Measurements from ENCODE around the gene GASK1A.

GASK1A gene

DNA sequence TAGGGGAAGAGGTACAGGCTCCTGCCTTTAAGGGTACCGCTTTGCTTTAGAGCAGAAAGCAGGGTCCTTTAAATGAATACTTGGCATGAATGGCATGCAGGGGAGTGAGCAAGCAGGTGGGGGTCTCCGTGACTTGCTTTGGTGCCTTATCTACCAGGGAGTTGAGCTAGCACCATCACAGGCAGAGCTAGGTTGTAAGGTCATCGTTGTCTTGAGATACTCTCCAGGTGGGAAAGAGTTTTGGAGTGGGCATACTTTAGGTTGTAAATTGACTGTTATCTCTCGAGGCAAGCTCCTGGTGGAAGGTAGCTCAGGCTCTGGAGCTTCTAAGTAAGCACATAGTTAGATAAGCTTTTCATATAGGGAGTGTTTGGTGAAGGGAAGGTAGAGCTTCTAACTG lies 5.6 kb downstream of the GASK1A start:
- Histone ChIP-seq H3K27me3 (ENCODE audit: low read length) (no peaks in the 10 kb centered on the region), H3K4me2 (ENCODE audit: low read depth, low read length, poor library complexity, severe bottlenecking) (no peak overlapping the region), H3K9ac (ENCODE audit: low read length) (no peak overlapping the region), H3K9me3 (ENCODE audit: insufficient read depth, low read length) (no peaks in the 10 kb centered on the region), H3K27ac (ENCODE audit: low read depth, low read length) (no peak overlapping the region), H3K9me2 (replicated peaks; ENCODE audit: insufficient read depth, low read length) (no peaks in the 10 kb centered on the region), H3K36me3 (ENCODE audit: low read length) (no peaks in the 10 kb centered on the region), H3K4me3 (ENCODE audit: insufficient read depth, low read length, poor library complexity, severe bottlenecking) (no peak overlapping the region), H2AFZ (ENCODE audit: low read depth, low read length, severe bottlenecking) (no peak overlapping the region), H3K79me2 (ENCODE audit: insufficient read depth, low read length) (no peaks in the 10 kb centered on the region), H4K20me1 (ENCODE audit: low read depth, low read length) (no peaks in the 10 kb centered on the region), H3F3A (ENCODE audit: insufficient read depth) (no peaks in the 10 kb centered on the region)
- TF ChIP-seq, protein P1, sequence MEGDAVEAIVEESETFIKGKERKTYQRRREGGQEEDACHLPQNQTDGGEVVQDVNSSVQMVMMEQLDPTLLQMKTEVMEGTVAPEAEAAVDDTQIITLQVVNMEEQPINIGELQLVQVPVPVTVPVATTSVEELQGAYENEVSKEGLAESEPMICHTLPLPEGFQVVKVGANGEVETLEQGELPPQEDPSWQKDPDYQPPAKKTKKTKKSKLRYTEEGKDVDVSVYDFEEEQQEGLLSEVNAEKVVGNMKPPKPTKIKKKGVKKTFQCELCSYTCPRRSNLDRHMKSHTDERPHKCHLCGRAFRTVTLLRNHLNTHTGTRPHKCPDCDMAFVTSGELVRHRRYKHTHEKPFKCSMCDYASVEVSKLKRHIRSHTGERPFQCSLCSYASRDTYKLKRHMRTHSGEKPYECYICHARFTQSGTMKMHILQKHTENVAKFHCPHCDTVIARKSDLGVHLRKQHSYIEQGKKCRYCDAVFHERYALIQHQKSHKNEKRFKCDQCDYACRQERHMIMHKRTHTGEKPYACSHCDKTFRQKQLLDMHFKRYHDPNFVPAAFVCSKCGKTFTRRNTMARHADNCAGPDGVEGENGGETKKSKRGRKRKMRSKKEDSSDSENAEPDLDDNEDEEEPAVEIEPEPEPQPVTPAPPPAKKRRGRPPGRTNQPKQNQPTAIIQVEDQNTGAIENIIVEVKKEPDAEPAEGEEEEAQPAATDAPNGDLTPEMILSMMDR (IDR thresholded peaks at IDR 0.05; ENCODE audit: insufficient read depth, low read length, poor library complexity, severe bottlenecking) = no peak
- no peak for TF ChIP-seq EZH2phosphoT487 (conservative IDR thresholded peaks at IDR 0.05; ENCODE audit: low read length)

- H3K9me3 ChIP-seq (ENCODE audit: insufficient read depth, low read length) = no peaks in the 10 kb centered on the region
- no peak overlapping the region for H3K4me3 ChIP-seq (ENCODE audit: insufficient read depth, low read length, poor library complexity, severe bottlenecking)
- H3K9me2 ChIP-seq (replicated peaks; ENCODE audit: insufficient read depth, low read length) = no peaks in the 10 kb centered on the region
- H3K4me2 ChIP-seq (ENCODE audit: low read depth, low read length, poor library complexity, severe bottlenecking) = no peak overlapping the region
- H3K79me2 ChIP-seq (ENCODE audit: insufficient read depth, low read length) = no peaks in the 10 kb centered on the region
- no peak overlapping the region for H2AFZ ChIP-seq (ENCODE audit: low read depth, low read length, severe bottlenecking)
- no peak overlapping the region for H3K9ac ChIP-seq (ENCODE audit: low read length)
- no peaks in the 10 kb centered on the region for H3F3A ChIP-seq (ENCODE audit: insufficient read depth)
- no peak overlapping the region for H3K27ac ChIP-seq (ENCODE audit: low read depth, low read length)
- H3K36me3 ChIP-seq (ENCODE audit: low read length) = no peaks in the 10 kb centered on the region
- H4K20me1 ChIP-seq (ENCODE audit: low read depth, low read length) = no peaks in the 10 kb centered on the region
- H3K27me3 ChIP-seq (ENCODE audit: low read length) = no peaks in the 10 kb centered on the region
- TF ChIP-seq, protein P1 (IDR thresholded peaks at IDR 0.05; ENCODE audit: insufficient read depth, low read length, poor library complexity, severe bottlenecking) = no peak
- TF ChIP-seq EZH2phosphoT487 (conservative IDR thresholded peaks at IDR 0.05; ENCODE audit: low read length) = no peak
Measured at GRCh38 chr3:42988097-42988496, 9.0 kb downstream of the GASK1A start.

GRCh38 chr3:42988566-42988965 lies 9.5 kb downstream of the GASK1A start:
- Histone ChIP-seq H3K36me3 (ENCODE audit: low read length) (no peaks in the 10 kb centered on the region), H3K79me2 (ENCODE audit: insufficient read depth, low read length) (no peaks in the 10 kb centered on the region), H2AFZ (ENCODE audit: low read depth, low read length, severe bottlenecking) (no peak overlapping the region), H3K4me2 (ENCODE audit: low read depth, low read length, poor library complexity, severe bottlenecking) (no peak overlapping the region), H3K27me3 (ENCODE audit: low read length) (no peaks in the 10 kb centered on the region), H3K9me2 (replicated peaks; ENCODE audit: insufficient read depth, low read length) (no peaks in the 10 kb centered on the region), H3K9ac (ENCODE audit: low read length) (no peak overlapping the region), H3K9me3 (ENCODE audit: insufficient read depth, low read length) (no peaks in the 10 kb centered on the region), H4K20me1 (ENCODE audit: low read depth, low read length) (no peaks in the 10 kb centered on the region), H3F3A (ENCODE audit: insufficient read depth) (no peaks in the 10 kb centered on the region), H3K27ac (ENCODE audit: low read depth, low read length) (no peak overlapping the region), H3K4me3 (ENCODE audit: insufficient read depth, low read length, poor library complexity, severe bottlenecking) (no peak overlapping the region)
- TF ChIP-seq, protein P1 (IDR thresholded peaks at IDR 0.05; ENCODE audit: insufficient read depth, low read length, poor library complexity, severe bottlenecking) = no peak
- no peak for TF ChIP-seq EZH2phosphoT487 (conservative IDR thresholded peaks at IDR 0.05; ENCODE audit: low read length)

Data from SU-DHL-6 (cell line).